ENCODE measurements around the gene TRIM32. TPM values are rescaled to one million over a fixed set of nuclear protein-coding genes. Genes with fewer than 3 reads are reported as not detected.
"Not testable (repeated sequence)": the region's sequence is repeated elsewhere in the genome, so short reads cannot be mapped to it uniquely, and the experiment has no call there.

TRIM32 gene
- total RNA-seq, 1 donor from 2014 or later = 17.3 TPM

GRCh38 chr9:116689486-116690032 lies 2.5 kb downstream of the TRIM32 start:
- H3K9me3 ChIP-seq = no peaks in the 10 kb centered on the region
- H3K36me3 ChIP-seq = no peaks in the 10 kb centered on the region
- intact Hi-C loops (cut with DNase I) = no loop called here
- ATAC-seq = no peak
- TF ChIP-seq CTCF (IDR thresholded peaks at IDR 0.05) = no peak
- H3K4me3 ChIP-seq = no peak overlapping the region
- H3K4me1 ChIP-seq = peaks cover 42% of the 10 kb centered on the region
- no peak overlapping the region for H3K27ac ChIP-seq
- no peaks in the 10 kb centered on the region for H3K27me3 ChIP-seq (ENCODE audit: low read depth)
- no peak for DNase-seq

DNA sequence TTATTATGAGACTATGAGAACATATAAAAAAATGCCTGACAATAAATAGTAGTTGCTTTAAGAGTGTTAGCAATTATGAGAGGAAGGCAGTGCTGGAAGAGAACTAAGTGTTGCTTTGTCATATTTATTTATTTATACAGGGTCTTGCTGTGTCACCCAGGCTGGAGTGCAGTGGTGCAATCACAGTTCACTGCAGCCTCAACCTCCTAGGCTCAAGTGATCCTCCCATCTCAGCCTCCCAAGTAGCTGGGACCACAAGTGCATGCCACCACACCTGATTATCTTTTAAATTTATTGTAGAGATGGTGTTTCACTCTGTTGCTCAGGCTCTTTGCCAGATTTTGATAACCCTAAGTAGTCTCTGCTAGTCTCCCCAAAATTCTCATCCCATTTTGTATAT lies 3.7 kb downstream of the TRIM32 start:
- ATAC-seq, H3K9me3 ChIP-seq: not testable (repeated sequence)

DNA sequence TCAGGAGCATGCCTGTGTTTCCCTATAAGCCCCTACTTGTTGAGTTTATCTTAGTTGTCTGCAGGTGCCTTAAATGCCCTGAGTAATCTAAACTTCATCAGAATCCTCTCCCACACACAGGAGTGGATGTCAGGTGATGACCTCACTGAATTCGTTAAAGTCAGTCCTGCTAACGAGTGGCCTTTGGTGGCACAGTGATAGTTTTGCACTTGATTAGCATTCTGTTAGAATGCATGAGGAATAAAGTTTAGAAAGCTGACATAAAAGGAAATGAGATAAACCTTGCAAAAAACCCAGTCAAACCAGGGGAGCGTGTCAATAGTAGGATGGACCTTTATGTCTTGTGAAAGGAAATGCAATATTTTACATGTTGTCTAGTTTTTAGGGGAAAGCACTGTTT lies 4.5 kb downstream of the TRIM32 start:
- H3K27me3 ChIP-seq (ENCODE audit: low read depth) = no peaks in the 10 kb centered on the region
- ATAC-seq (no peak), DNase-seq (no peak)
- peaks cover 41% of the 10 kb centered on the region for H3K4me1 ChIP-seq
- no peak overlapping the region for H3K4me3 ChIP-seq
- intact Hi-C loops (cut with DNase I) = no loop called here
- TF ChIP-seq CTCF (IDR thresholded peaks at IDR 0.05) = no peak
- no peak overlapping the region for H3K27ac ChIP-seq
- H3K9me3 ChIP-seq = no peaks in the 10 kb centered on the region
- no peaks in the 10 kb centered on the region for H3K36me3 ChIP-seq

More for the DNA sequence above, 3.7 kb downstream of the TRIM32 start:
- intact Hi-C loops (cut with DNase I); H3K4me3 ChIP-seq; H3K27me3 ChIP-seq (ENCODE audit: low read depth); H3K27ac ChIP-seq; H3K36me3 ChIP-seq; DNase-seq: not testable (repeated sequence)
- H3K4me1 ChIP-seq = peaks cover 45% of the 10 kb centered on the region

DNA sequence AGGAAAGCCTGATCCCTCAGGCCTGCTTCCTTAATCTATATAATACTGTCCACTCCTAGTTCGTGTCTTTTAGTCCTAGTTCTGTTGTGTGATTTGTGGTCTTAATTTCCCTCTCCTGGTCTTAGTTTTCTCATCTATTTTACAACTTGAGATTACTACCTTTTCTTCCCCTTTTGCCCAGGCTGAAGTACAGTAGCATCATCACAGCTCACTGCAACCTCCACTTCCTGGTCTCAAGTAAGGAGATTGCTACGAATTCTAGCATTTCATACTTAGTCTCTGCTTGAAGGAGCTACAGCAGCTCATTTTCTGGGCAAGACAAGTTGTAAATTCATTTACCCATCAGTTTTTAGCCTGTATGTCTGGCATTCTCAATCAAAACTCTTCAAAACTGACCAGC lies 5.5 kb downstream of the TRIM32 start:
- no peaks in the 10 kb centered on the region for H3K9me3 ChIP-seq
- no peak for ATAC-seq
- no peak for DNase-seq
- no peak for TF ChIP-seq CTCF (IDR thresholded peaks at IDR 0.05)
- H3K27me3 ChIP-seq (ENCODE audit: low read depth) = no peaks in the 10 kb centered on the region
- intact Hi-C loops (cut with DNase I) = no loop called here
- no peak overlapping the region for H3K27ac ChIP-seq
- H3K4me1 ChIP-seq = peaks cover 36% of the 10 kb centered on the region
- H3K36me3 ChIP-seq = peaks cover 2% of the 10 kb centered on the region
- H3K4me3 ChIP-seq = no peak overlapping the region

DNA sequence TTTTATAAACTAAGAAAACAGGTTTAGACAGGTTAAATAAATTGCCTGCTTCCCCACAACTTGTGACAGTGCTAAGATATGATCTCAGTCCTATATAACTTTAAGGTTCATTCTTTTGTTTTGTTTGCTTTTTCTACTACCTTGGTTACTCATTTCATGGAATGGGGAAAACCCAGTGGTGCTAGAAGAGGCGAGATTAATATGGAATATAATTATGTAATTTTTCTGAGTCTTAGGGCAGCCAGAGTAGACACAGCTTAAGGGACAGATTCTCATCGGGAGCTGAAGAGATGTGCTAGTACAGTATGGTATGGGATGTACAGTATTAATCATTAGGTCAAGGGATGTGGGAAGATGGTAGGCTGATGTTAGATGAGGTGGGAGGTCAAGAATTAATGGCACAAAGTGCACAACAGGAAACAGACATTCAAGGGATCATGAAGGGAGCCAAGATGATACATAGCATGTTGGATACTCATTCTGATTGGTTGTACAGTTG lies 6.2 kb downstream of the TRIM32 start:
- TF ChIP-seq CTCF (IDR thresholded peaks at IDR 0.05) = no peak
- Histone ChIP-seq H3K4me3 (no peak overlapping the region), H3K27ac (no peak overlapping the region), H3K4me1 (peaks cover 30% of the 10 kb centered on the region), H3K9me3 (no peaks in the 10 kb centered on the region), H3K27me3 (ENCODE audit: low read depth) (no peaks in the 10 kb centered on the region), H3K36me3 (peaks cover 9% of the 10 kb centered on the region)
- peak in 1 of 2 donors; percentile 24 for ATAC-seq
- no peak for DNase-seq
- intact Hi-C loops (cut with DNase I) = no loop called here

GRCh38 chr9:116694785-116695291 lies 7.7 kb downstream of the TRIM32 start:
- no peak for ATAC-seq
- intact Hi-C loops (cut with DNase I) = no loop called here
- no peak overlapping the region for H3K4me3 ChIP-seq
- H3K36me3 ChIP-seq = peaks cover 24% of the 10 kb centered on the region
- DNase-seq = no peak
- H3K27me3 ChIP-seq (ENCODE audit: low read depth) = no peaks in the 10 kb centered on the region
- H3K9me3 ChIP-seq = no peaks in the 10 kb centered on the region
- no peak for TF ChIP-seq CTCF (IDR thresholded peaks at IDR 0.05)
- no peak overlapping the region for H3K27ac ChIP-seq
- H3K4me1 ChIP-seq = peaks cover 14% of the 10 kb centered on the region

All from lower lobe of right lung (tissue), 2 donors.